NCI-H82 (cell line): Measurements from ENCODE around the gene ZNRD2.

Experiments
- DNase-seq: peaks from one replicate; lab custom pipeline; 2025; lab: John Stamatoyannopoulos, UW

Gene ZNRD2

GRCh38 chr11:65538232-65538914 lies 31.9 kb upstream of the ZNRD2 start:
- DNase-seq, result no peak

DNA sequence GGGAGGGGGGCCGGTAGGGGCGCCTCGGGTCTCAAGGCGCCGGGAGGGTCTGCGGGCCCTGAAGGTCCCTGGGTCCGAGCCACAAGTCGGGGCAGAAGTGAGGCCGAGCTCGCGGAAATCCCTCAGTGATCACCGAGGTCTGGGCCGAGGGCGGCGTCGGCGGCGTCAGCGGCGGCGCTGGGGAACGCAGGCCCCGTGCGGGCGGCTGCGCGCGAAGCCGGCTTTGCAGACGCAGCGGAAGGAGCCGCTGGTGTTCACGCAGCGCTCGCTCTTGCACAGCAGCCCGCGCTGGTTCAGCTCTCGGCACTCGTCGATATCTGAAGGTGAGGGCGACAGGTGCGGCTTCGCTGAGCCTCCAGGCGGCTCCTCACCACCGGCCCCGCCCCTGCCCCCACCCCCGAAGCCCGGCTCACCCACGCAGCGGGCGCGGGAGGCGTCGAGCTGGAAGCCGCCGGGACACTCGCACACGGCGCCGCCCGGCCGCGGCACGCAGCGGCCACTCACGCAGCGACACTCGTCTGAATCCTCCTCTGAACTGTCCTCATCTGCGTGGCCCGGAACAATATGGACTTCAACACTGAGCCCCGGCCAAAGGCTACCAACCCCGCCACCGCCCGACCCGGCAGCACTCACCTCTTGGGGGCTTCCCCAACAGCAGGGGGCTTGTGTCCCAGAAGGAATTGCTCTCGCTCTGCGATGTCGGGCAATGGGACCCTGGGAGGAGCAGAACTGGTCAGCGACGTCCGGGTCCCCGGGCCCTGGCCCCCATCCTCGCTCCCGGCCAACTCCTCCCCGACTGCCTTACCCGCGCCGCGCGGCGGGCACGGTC lies 31.1 kb upstream of the ZNRD2 start:
- DNase-seq, result no peak

GRCh38 chr11:65539744-65540289 lies 30.5 kb upstream of the ZNRD2 start:
- no peak for DNase-seq

- peak; percentile 77 for DNase-seq
Measured at GRCh38 chr11:65540290-65541092, 29.8 kb upstream of the ZNRD2 start.

- no peak for DNase-seq
Measured at GRCh38 chr11:65541093-65541982, 28.9 kb upstream of the ZNRD2 start.

DNA sequence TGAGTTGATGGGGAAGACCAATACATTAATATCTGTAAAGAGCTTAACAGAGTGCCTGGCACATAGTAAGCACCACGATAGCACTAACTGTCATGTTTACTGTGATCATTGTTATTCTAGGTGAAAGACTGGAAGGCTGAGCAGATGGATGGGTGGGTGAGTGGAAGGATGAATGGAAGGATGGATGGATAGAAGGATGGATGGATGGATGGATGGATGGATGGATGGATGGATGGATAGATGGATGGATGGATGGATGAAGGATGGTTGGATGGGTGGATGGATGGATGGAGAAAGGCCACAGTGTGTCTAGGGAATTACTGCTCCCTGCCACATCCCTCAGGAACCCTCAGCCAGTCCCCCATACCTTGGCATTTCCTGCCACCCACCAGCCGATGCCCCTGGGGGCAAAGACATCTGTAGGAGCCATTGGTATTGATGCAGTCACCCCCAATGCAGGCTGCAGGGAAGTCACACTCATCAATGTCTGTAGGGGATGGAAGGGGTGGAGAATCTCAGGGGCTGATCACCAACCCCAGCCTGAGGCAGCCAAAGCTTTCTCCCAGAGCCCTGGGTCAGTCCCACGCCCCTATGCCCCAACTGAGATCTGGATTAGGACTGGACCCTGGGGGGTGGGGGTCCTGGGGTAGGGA lies 27.4 kb upstream of the ZNRD2 start:
- no peak for DNase-seq

DNA sequence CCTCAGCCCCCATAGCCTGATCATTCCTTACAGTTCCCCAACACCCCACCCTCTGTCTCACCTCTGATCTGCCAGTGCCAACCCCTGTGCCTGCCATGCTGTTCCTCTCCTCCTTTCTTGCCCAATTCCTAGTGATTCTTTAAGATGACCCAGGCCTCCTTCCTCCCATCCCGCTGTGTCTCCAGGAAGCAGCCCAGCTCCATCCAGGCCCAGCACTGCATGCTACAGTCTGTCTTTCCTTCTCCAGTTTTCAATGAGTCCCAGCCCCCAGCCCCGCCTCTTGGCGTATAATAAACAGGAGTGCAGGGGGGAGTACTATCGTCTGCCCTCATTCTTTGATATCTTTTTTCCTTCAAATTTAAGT lies 24.4 kb upstream of the ZNRD2 start:
- DNase-seq, result no peak

DNA sequence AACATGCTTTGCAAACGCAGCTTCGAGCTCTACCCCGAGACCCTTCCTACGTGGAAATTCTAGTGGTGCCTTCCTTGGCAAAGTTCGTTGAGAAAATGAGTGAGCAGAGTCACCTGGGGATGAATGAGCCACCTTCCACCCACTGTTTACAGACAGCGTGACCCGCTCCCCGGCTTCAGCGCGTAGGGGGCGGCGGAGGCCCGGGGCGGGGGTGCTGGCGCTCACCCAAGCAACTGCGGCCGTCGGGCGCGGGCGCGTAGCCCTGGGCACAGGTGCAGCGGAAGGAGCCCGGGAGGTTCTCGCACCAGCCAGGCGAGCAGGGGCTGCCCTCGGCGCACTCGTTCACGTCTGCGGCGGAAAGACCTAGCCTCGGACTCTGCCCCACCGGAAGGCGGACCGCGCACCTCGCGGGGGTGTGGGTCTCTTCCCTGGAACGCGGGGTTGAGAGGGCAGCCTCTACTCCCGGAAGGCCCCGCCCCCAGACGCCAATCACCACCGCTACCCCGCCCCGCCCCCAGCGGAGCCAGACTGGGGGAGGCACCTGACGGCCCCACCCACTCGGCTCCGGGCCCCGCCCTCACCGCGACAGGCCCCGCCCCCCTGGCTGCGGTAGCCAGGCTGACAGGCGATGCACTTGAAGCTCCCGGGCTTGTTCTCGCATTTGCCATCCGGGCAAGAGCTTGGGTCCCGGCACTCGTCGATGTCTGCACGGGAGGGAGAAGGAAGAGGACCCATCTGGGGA lies 23.9 kb upstream of the ZNRD2 start:
- peak; percentile 82 for DNase-seq

DNA sequence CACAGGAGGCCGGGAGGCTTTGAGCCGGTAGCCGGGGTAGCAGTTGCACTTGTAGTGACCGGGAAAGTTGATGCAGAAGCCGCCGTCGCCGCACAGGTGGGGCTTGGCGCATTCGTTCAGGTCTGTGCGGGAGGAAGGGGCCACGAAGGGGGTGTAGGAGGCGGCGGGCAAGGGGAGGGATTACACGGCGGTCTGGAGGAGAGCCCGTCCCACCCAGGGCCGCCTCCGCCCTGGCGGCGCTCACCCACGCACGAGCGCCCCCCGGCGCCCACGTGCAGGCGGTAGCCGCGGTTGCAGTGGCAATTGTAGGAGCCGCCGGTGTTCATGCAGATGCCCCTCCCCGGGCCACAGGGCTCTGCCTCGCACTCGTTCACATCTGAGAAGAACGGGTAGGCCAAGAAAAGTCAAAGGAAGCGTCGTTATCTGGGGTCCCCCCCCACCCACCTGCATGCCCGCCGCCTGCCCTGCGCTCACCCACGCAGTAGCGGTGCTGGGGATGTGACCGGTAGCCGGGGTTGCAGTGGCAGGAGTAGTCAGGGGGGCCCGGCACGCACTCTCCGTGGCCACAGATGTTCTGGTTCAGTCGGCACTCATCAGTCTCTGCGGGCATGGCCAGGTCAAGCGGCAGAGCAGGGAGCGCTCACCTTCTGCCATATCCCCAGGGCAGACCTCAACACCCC lies 22.7 kb upstream of the ZNRD2 start:
- no peak for DNase-seq

DNA sequence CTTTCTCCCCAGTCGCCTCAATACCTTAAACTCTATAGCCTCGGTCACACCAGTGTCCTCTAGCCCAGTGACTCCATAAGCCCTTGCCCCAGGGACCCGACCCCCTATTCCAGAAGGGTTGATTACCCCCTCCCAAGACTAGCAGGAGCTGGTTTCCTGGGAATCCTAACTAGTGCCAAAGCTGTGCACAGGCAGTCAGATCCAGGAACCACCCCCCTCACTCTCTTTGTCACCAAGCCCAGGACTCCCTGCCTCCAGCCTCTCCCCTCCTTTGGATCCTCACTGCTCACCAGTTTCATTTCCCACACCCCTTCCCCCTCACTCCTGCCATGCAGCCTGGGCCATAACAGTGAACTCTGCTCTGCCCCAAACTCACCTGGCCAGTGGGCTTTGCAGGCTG lies 21.9 kb upstream of the ZNRD2 start:
- no peak for DNase-seq

GRCh38 chr11:65549096-65549495 lies 21.2 kb upstream of the ZNRD2 start:
- no peak for DNase-seq

GRCh38 chr11:65551572-65552387 lies 18.5 kb upstream of the ZNRD2 start:
- peak; percentile 66 for DNase-seq

GRCh38 chr11:65552388-65552951 lies 17.8 kb upstream of the ZNRD2 start:
- DNase-seq, result peak; percentile 77

- peak; percentile 65 for DNase-seq
Measured at GRCh38 chr11:65553301-65554001, 16.8 kb upstream of the ZNRD2 start.

- DNase-seq, result peak; percentile 55
Measured at GRCh38 chr11:65554057-65554818, 16.0 kb upstream of the ZNRD2 start.

DNA sequence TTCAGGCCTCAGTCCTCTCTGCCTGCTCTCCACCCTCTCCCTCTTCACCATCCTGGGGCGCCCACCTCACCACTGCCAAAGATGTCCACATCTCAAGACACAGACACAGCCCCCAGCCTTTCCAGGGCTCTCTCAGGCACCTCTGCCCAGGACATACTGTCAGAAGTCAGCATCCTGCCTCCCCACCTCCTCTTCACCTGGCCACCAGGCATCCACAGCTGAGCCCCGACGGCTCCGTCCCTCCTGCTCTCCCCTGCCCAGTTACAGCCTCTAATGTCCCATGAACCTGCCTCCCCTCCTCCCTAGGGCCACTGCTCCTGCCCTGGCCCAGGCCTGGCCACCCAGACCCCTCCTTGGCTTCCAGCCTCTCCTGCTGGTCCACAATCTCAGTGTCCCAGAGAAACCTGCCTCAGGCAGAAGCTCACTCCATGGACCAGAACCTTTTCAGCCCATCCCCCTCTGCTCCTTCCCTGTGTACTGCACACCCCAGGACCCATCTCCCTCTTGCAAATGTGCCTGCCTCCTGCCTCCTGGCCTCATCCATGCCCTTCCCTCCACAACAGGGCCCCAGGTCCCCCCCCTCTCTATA lies 15.3 kb upstream of the ZNRD2 start:
- peak; percentile 14 for DNase-seq
